Panc1 (cell line): ENCODE data around the gene BRD2.

ENCODE experiments used
- POLR2AphosphoS5 ChIP-seq: IDR thresholded peaks from 2 replicates; pipeline ENCODE4 v1.6.1; 2012; ENCODE audit warnings: mild to moderate bottlenecking, low read depth, low read length, moderate library complexity
- SIN3A ChIP-seq: IDR thresholded peaks from 2 replicates; pipeline ENCODE4 v1.6.1; 2012; ENCODE audit warnings: low read depth, mild to moderate bottlenecking, low read length, moderate library complexity, borderline replicate concordance; ENCODE audit not compliant: insufficient read depth
- TCF7L2 ChIP-seq: IDR thresholded peaks from 2 replicates; pipeline ENCODE4 v1.6.1; 2011; ENCODE audit warnings: mild to moderate bottlenecking, low read depth, low read length, inconsistent platforms
- TF ChIP-seq, protein P1 (sequence below): fragments of 450-650 bp; IDR thresholded peaks from 2 replicates; pipeline ENCODE4 v1.5.1; 2017; ENCODE audit warnings: mild to moderate bottlenecking

DNA sequence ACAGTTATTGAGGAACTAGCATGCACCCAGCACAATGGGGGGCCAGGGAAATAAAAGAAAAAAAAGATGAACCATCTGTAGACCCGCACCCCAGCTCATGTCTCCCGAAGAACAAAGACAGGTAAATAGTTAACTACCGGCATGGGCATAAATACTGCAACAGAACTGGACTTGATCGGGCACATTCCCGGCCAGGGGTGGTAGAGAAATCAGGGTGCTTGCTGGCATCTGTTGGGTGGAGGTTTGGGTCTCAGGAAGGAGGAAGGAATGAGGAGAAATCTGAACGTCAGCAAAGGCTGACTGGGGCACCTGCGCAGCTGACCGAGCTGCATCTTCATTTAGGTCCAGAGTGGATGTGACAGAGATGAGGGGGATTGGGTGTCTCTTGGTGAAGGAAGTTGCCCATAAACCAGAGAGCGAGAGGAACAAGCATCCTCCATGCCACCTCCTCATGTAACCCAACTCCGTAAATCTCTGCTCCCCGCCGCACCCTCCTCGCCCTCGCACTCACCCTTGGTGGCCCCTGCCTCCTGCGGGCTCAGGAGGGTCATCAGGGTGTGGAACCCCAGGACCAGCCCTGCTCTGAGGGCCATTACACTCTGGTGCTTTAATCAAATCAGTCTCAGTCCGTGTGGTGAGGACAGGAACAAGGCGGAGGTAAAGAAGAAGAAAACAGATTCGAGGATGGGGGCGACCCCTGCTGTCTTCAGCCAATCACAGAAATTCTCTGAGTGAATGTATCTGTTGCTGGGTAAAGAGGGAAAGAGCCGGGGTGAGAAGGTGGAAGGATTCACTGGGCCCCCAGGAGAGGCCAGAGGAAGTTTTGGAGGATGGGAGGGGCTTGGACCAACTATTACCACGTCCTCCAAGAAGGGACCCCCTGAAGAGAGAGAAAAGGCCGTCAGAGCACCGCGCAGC is 40.8 kb downstream of the BRD2 start, which contains the start of gene HLA-DOA:
- TF ChIP-seq, protein P1, sequence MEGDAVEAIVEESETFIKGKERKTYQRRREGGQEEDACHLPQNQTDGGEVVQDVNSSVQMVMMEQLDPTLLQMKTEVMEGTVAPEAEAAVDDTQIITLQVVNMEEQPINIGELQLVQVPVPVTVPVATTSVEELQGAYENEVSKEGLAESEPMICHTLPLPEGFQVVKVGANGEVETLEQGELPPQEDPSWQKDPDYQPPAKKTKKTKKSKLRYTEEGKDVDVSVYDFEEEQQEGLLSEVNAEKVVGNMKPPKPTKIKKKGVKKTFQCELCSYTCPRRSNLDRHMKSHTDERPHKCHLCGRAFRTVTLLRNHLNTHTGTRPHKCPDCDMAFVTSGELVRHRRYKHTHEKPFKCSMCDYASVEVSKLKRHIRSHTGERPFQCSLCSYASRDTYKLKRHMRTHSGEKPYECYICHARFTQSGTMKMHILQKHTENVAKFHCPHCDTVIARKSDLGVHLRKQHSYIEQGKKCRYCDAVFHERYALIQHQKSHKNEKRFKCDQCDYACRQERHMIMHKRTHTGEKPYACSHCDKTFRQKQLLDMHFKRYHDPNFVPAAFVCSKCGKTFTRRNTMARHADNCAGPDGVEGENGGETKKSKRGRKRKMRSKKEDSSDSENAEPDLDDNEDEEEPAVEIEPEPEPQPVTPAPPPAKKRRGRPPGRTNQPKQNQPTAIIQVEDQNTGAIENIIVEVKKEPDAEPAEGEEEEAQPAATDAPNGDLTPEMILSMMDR: no peak
- TF ChIP-seq POLR2AphosphoS5 (no peak), TCF7L2 (no peak), SIN3A (no peak)
